ENCODE measurements around the gene SNCB. TPM values are rescaled to one million over a fixed set of nuclear protein-coding genes. Genes with fewer than 3 reads are reported as not detected.

The SNCB gene
- total RNA-seq, 2 donors from 2014 or later = 0.22 to 1.8 TPM

DNA sequence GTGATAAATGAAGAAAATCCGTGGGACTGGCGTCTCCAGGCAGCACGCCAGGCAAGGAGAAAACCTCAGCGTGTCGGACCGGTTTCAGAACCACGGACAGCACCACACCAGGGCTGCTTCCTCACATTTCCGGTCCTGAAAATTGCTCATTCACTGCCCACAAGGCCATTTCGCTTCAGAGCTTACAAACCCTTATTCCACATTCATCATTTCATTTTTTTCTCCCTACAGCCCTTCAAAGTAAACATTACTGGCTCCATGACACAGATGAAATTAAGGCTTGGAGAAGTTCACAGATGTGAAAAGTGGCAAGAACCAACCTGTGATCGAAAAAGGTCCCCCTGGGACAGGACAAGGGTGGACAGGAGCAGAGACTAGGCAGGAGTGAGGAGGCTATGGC, 18.9 kb downstream of the SNCB start:
- Mint-ChIP-seq H3K27me3 (ENCODE audit: insufficient read depth) (peaks cover 58% of the 10 kb centered on the region), H3K4me3 (no peak overlapping the region), H3K36me3 (ENCODE audit: low read depth) (no peaks in the 10 kb centered on the region), H3K9me3 (no peaks in the 10 kb centered on the region), H3K4me1 (peaks cover 7% of the 10 kb centered on the region), H3K27ac (no peak overlapping the region)
- TF ChIP-seq, protein P1, sequence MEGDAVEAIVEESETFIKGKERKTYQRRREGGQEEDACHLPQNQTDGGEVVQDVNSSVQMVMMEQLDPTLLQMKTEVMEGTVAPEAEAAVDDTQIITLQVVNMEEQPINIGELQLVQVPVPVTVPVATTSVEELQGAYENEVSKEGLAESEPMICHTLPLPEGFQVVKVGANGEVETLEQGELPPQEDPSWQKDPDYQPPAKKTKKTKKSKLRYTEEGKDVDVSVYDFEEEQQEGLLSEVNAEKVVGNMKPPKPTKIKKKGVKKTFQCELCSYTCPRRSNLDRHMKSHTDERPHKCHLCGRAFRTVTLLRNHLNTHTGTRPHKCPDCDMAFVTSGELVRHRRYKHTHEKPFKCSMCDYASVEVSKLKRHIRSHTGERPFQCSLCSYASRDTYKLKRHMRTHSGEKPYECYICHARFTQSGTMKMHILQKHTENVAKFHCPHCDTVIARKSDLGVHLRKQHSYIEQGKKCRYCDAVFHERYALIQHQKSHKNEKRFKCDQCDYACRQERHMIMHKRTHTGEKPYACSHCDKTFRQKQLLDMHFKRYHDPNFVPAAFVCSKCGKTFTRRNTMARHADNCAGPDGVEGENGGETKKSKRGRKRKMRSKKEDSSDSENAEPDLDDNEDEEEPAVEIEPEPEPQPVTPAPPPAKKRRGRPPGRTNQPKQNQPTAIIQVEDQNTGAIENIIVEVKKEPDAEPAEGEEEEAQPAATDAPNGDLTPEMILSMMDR (conservative IDR thresholded peaks at IDR 0.05) = no peak
- H3K4me3 ChIP-seq (ENCODE audit: low read length) = no peak overlapping the region
- no peaks in the 10 kb centered on the region for H3K4me1 ChIP-seq (ENCODE audit: control insufficient read depth, insufficient read depth, low read length)
- no peaks in the 10 kb centered on the region for H3K36me3 ChIP-seq (ENCODE audit: control insufficient read depth, insufficient read depth, low read length)
- peak; percentile 93 for DNase-seq
- WGBS, 2 experiments (ENCODE audit: insufficient coverage in 1 of 2, insufficient read length in 1 of 2) = 23 to 25% methylated on average over 7 to 10 of the region's 10 CpGs
- no peak overlapping the region for H3K9ac ChIP-seq (ENCODE audit: extremely low read depth, low read length, poor library complexity, severe bottlenecking)
- H3K9me3 ChIP-seq (ENCODE audit: control insufficient read depth, low read length) = no peaks in the 10 kb centered on the region
- no peak overlapping the region for H3K27ac ChIP-seq (ENCODE audit: low read depth, low read length)
- H3K27me3 ChIP-seq (ENCODE audit: control insufficient read depth, insufficient read depth, low read length, poor library complexity, severe bottlenecking) = peaks cover 29% of the 10 kb centered on the region

DNA sequence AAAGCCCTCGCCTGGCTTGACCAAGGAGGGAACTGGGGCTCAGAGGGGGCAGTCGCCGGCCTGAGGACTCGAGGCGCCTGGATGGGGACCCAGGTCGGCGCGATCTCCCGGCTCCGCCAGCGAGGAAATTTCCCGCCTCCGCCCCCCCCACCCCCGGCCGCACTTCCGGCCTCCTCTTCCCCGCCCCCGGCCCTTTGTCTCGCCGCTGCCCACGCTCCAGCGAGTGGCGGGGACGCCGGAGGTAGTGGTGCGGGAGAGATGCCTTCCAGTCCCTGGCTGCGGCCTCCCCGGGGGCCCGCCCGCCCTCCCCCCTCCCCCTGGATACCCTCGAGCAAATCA, 19.9 kb downstream of the SNCB start:
- DNase-seq = no peak
- H3K36me3 Mint-ChIP-seq (ENCODE audit: low read depth) = no peaks in the 10 kb centered on the region
- Histone ChIP-seq H3K36me3 (ENCODE audit: control insufficient read depth, insufficient read depth, low read length) (no peaks in the 10 kb centered on the region), H3K27ac (ENCODE audit: low read depth, low read length) (no peak overlapping the region), H3K9me3 (ENCODE audit: control insufficient read depth, low read length) (no peaks in the 10 kb centered on the region), H3K27me3 (ENCODE audit: control insufficient read depth, insufficient read depth, low read length, poor library complexity, severe bottlenecking) (peaks cover 19% of the 10 kb centered on the region), H3K4me1 (ENCODE audit: control insufficient read depth, insufficient read depth, low read length) (peaks cover 8% of the 10 kb centered on the region), H3K4me3 (ENCODE audit: low read length) (peak overlapping the region; percentile 64), H3K9ac (ENCODE audit: extremely low read depth, low read length, poor library complexity, severe bottlenecking) (no peak overlapping the region)
- TF ChIP-seq, protein P1 (conservative IDR thresholded peaks at IDR 0.05) = no peak
- peaks cover 12% of the 10 kb centered on the region for H3K4me1 Mint-ChIP-seq
- WGBS, 2 experiments (ENCODE audit: insufficient coverage in 1 of 2, insufficient read length in 1 of 2) = 2 to 4% methylated on average over 5 to 26 of the region's 31 CpGs
- no peak overlapping the region for H3K27ac Mint-ChIP-seq
- H3K4me3 Mint-ChIP-seq = peak overlapping the region; percentile 45
- H3K27me3 Mint-ChIP-seq (ENCODE audit: insufficient read depth) = peaks cover 49% of the 10 kb centered on the region
- H3K9me3 Mint-ChIP-seq = no peaks in the 10 kb centered on the region

DNA sequence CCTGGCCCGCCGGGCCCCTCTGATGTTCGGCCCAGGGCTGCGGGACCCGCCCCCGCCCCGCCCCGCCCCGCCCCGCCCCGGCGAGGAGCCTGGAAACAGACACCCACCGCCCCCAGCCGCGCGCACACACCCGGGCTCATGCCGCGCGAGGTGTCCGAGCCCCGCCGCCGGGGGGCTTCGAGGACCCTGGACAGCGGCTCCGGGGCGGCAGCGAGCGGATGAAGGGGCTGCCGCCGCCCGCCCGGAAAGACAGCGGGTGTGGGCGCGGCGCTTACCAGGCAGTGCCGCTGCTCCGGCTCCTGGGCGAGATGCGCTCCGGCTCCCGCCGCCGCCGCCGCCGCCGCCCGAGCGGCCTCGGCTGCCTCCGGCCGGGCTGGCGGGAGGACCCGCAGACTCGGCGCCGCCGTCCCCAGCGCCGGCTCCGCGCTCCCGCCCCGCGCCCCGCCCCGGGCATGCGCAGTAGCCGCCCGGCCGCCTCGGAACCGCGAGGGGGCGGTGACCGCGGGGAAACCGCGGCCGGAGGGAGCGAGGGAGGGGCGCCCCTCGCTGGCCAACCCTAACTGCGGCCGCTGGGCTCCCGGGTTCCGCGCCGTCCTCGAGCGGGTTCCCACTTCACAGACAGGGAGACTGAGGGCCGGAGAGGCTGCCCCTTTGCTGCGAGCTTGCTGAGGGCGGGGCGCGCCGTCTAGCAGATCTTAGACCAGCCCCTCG, 20.5 kb downstream of the SNCB start, which contains the start of gene GPRIN1:
GPRIN1 (minus strand) TSS at position 433 of the 711 bp plus-strand sequence. CDS start 10,322 bp downstream, outside the sequence.
- H3K9ac ChIP-seq (ENCODE audit: extremely low read depth, low read length, poor library complexity, severe bottlenecking) = no peak within 1 kb of the TSS
- H3K27me3 ChIP-seq (ENCODE audit: control insufficient read depth, insufficient read depth, low read length, poor library complexity, severe bottlenecking) = peaks cover 16% of the 10 kb centered on the region
- Mint-ChIP-seq H3K36me3 (ENCODE audit: low read depth) (no peaks in the 10 kb centered on the region), H3K27ac (peak within 1 kb of the TSS; percentile 59), H3K4me1 (peaks cover 12% of the 10 kb centered on the region), H3K27me3 (ENCODE audit: insufficient read depth) (peaks cover 45% of the 10 kb centered on the region), H3K9me3 (no peaks in the 10 kb centered on the region), H3K4me3 (peak within 1 kb of the TSS; percentile 69)
- H3K4me1 ChIP-seq (ENCODE audit: control insufficient read depth, insufficient read depth, low read length) = peaks cover 8% of the 10 kb centered on the region
- H3K27ac ChIP-seq (ENCODE audit: low read depth, low read length) = no peak within 1 kb of the TSS
- no peaks in the 10 kb centered on the region for H3K36me3 ChIP-seq (ENCODE audit: control insufficient read depth, insufficient read depth, low read length)
- 0% methylated on average over 19 to 101 of the region's 101 CpGs for WGBS, 2 experiments (ENCODE audit: insufficient coverage in 1 of 2, insufficient read length in 1 of 2)
- H3K4me3 ChIP-seq (ENCODE audit: low read length) = peak within 1 kb of the TSS; percentile 76
- TF ChIP-seq, protein P1 (conservative IDR thresholded peaks at IDR 0.05) = peak; percentile 58
- DNase-seq = peak; percentile 91
- H3K9me3 ChIP-seq (ENCODE audit: control insufficient read depth, low read length) = no peaks in the 10 kb centered on the region
